Measurements from ENCODE around the gene GLB1L3. TPM values are rescaled to one million over a fixed set of nuclear protein-coding genes. Genes with fewer than 3 reads are reported as not detected.

The GLB1L3 gene
- 1 to 10 TPM; 4.7 to 4.8 TPM for total RNA-seq

DNA sequence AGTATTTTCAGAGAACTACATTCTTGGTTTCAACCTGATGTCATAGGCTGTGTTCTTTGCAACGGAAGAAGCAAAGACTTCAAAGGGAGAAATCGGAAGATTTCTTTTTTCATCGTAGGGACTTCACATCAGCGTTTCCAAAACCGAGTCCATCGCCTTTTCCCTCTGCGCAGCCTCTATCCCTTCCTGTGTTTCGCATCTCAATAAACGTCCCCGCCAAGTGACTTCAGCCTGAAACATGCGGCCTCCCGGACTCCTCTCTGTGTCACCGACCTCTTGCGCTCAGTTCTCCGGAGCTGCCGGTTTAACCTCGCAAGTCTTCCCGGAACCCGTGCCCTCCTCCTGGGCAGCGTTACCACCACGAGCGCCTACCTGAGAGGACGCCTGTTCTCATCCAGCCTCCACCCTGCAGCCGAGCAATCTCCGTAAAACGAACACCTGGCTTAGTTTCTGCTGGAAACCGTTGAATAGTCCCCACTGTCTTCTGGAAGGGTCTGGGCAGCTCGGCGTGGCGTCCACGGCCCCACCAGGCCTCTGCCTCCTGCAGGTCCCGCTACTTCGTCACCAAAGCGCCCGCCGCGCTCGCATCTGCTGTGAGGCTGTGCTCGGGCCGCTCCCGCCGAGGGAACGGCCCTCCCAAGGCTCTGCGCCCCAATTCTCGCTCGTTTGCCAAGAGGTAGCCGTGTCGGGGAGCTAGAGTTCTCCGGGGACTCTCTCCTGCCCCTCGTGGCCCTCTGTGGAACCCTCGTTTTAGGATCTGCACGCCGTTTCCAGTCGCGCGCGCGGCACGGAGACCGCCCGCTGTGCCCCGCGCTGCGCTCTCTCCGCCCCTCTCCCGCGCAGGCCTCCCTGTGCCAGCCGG lies at the start of gene GLB1L3:
TSS of gene GLB1L3 (plus strand) at position 846 of the 862 bp plus-strand sequence. CDS start 362 bp downstream, outside the sequence.
- CTCF ChIA-PET, result interaction anchor here (0.8 to 1.6 kb wide), 8 partner anchors 14 to 204 kb away, joined by 3 to 6 read pairs (median 3); partner anchors contain the start of gene VPS26B
- POLR2A ChIA-PET, result interaction anchor here (0.6 to 2.1 kb wide), 7 partner anchors 22 to 114 kb away, joined by 3 to 13 read pairs (median 5); partner anchors contain the start of genes ACAD8, GLB1L2, NCAPD3 and THYN1

- ChIA-PET POLR2A (interaction anchor here (0.8 kb wide), 1 partner anchor 22 kb away, joined by 3 read pairs; no protein-coding TSS in a partner anchor), CTCF (no interaction called here)
Measured at GRCh38 chr11:134226806-134227325, 49.3 kb upstream of the GLB1L3 start.

GRCh38 chr11:134228625-134229024 lies 47.6 kb upstream of the GLB1L3 start:
- ChIA-PET POLR2A (interaction anchor here (0.6 to 1.2 kb wide), 3 partner anchors 20 to 47 kb away, joined by 3 to 4 read pairs (median 3); partner anchors contain the start of gene GLB1L3), CTCF (interaction anchor here (1.0 kb wide), 1 partner anchor 48 kb away, joined by 3 read pairs; no protein-coding TSS in a partner anchor)

- CTCF ChIA-PET, result interaction anchor here (1.0 kb wide), 1 partner anchor 48 kb away, joined by 3 read pairs; no protein-coding TSS in a partner anchor
- POLR2A ChIA-PET, result interaction anchor here (0.6 to 1.2 kb wide), 3 partner anchors 20 to 47 kb away, joined by 3 to 4 read pairs (median 3); partner anchors contain the start of gene GLB1L3
Measured at GRCh38 chr11:134229126-134229790, 46.9 kb upstream of the GLB1L3 start.

- POLR2A ChIA-PET, result no interaction called here
Measured at GRCh38 chr11:134230339-134230738, 45.8 kb upstream of the GLB1L3 start.

DNA sequence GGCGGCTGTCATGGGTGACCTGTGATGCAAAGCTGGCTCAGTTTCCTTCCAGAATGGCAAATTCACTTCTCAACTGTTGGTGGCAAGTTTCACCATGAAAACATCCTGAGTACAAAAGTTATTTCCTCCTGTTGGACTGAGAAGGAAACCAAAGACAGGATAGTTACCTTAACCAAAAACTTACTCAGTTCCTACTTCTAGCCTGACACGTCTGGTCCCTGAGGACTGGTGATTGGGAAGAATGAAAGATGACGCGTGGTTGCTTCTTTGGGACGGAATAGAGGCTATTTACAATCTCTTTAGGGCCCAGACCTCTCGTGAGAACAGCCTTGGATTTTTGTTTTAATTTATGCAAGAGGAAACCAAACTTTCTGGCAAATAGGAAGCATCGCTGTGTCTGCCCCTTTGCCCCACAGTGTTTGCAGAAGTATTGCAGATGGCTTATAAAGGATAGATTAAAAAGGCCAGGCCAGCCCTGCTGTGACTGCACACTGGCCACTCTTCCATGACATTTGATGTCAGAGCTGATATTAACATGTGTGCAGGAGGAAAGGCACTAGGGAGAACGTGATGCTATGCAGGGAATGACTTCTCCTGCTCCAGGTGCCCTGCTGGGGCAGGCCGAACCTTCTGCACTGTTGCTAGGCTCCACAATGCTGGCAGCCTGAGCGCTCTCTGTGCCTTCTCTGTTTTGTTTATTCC lies 44.1 kb upstream of the GLB1L3 start:
- ChIA-PET POLR2A (no interaction called here), CTCF (no interaction called here)

More at GRCh38 chr11:134230339-134230738, 45.8 kb upstream of the GLB1L3 start:
- CTCF ChIA-PET, result no interaction called here

GRCh38 chr11:134233729-134234179 lies 42.4 kb upstream of the GLB1L3 start:
- CTCF ChIA-PET, result interaction anchor here (1.2 to 1.8 kb wide), 2 partner anchors 8 to 26 kb away, joined by 3 to 4 read pairs; no protein-coding TSS in a partner anchor
- POLR2A ChIA-PET, result no interaction called here

GRCh38 chr11:134235399-134235798 lies 40.8 kb upstream of the GLB1L3 start:
- ChIA-PET CTCF (no interaction called here), POLR2A (no interaction called here)

DNA sequence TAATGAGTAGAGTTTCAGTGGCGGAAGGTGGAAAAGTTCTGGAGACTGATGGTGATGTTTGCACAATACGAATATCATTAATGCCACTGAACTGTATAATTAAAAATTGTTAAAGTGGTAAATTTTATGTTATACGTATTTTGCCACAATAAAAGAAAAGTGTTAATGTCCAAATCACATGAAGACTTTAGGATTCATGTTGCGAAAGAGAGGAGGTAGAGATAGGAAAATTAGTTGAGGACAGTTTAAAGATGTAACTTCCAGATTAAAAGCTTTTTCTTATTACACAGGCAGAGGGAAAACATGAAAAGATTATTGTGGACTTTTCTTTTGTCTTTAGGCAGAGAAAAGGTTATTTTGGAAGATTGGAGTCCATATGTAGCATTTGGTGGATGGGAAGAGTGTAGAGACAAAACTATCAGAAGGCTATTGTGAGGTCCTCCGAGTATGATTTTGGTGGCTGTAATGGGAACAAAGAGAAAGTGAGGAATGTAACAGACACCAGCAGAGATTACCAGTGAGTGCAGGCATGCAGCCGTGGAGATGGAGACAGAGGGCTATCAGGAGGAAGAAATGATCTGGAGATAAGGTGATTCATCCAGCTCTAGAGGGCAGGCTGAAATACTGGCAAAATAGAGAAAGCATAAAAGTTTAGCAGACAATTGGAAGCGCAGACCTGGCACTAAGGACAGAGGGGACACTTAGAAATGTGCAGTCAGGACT lies 39.2 kb upstream of the GLB1L3 start:
- ChIA-PET POLR2A (no interaction called here), CTCF (no interaction called here)

GRCh38 chr11:134237557-134237922 lies 38.6 kb upstream of the GLB1L3 start:
- ChIA-PET CTCF (no interaction called here), POLR2A (no interaction called here)

DNA sequence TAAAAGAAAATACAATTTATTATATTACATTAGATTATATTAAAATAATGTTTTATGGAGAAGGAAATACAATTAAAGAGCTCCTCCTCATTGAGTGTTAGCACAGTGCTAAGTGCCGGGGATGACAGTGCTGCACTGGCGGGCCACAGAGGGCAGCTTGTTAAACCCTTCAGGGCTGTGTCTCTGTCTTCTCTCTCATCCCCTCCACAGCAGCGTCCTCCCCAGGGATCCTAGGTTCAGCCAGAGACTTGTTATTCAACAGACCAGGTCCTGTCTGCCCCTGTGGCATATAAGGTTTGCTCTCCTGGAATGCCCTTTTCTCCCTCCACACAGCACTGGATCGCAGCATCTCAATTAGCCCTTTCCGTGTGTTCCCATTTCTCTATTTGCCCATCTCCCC lies 37.2 kb upstream of the GLB1L3 start:
- ChIA-PET POLR2A (no interaction called here), CTCF (interaction anchor here (1.4 kb wide), 1 partner anchor 10 kb away, joined by 3 read pairs; no protein-coding TSS in a partner anchor)

DNA sequence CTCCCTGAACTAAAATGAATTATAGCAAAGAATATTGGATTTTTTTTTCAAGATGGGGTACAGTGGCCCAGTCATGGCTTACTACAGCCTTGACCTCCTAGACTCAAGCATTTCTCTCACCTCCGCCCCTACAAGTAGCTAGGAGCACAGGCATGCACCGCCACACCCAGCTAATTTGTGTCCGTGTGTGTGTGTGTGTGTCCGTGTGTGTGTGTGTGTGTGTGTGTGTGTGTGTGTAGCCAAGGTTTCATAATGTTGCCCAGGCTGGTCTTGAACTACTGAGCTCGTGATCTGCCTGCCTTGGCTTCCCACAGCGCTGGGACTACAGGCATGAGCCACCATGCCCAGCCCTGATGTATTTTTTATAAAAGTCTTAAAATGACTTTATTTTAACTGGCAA lies 35.6 kb upstream of the GLB1L3 start:
- CTCF ChIA-PET, result interaction anchor here (0.9 kb wide), 1 partner anchor 8 kb away, joined by 3 read pairs; no protein-coding TSS in a partner anchor
- POLR2A ChIA-PET, result no interaction called here

GRCh38 chr11:134242376-134242775 lies 33.8 kb upstream of the GLB1L3 start:
- ChIA-PET CTCF (no interaction called here), POLR2A (no interaction called here)

- CTCF ChIA-PET, result interaction anchor here (0.6 to 2.1 kb wide), 2 partner anchors 19 to 47 kb away, joined by 4 to 7 read pairs; partner anchors contain the start of genes NCAPD3 and VPS26B
- POLR2A ChIA-PET, result interaction anchor here (0.6 to 1.2 kb wide), 3 partner anchors 10 to 42 kb away, joined by 3 to 4 read pairs (median 3); partner anchors contain the start of genes ACAD8, NCAPD3 and VPS26B
Measured at GRCh38 chr11:134243913-134244312, 32.3 kb upstream of the GLB1L3 start.

GRCh38 chr11:134244593-134244992 lies 31.6 kb upstream of the GLB1L3 start:
- POLR2A ChIA-PET, result interaction anchor here (1.0 to 1.2 kb wide), 2 partner anchors 9 to 20 kb away, joined by 3 read pairs; partner anchors contain the start of genes ACAD8, NCAPD3 and VPS26B
- CTCF ChIA-PET, result interaction anchor here (0.6 to 2.1 kb wide), 2 partner anchors 20 to 48 kb away, joined by 4 to 7 read pairs; partner anchors contain the start of genes NCAPD3 and VPS26B

DNA sequence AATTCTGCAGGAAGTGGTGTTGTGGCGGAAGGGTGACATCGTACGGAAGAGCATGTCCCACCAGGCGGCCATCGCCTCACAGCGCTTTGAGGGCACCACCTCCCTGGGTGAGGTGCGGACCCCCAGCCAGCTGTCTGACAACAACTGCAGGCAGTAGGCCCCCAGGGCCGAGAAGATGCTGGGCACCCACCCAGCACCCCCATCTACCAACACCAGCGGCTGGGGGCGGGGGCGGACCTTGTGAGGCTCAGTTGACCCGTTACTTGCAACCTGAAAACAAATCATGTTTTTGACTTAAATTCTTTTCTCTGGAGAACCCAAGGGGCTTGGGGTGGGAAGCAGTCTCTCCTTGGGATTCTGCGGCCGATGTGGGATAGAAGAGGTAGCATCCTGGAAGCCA lies 30.7 kb upstream of the GLB1L3 start:
- ChIA-PET CTCF (interaction anchor here (2.1 kb wide), 1 partner anchor 20 kb away, joined by 7 read pairs; the partner anchor contains the start of genes NCAPD3 and VPS26B), POLR2A (no interaction called here)

DNA sequence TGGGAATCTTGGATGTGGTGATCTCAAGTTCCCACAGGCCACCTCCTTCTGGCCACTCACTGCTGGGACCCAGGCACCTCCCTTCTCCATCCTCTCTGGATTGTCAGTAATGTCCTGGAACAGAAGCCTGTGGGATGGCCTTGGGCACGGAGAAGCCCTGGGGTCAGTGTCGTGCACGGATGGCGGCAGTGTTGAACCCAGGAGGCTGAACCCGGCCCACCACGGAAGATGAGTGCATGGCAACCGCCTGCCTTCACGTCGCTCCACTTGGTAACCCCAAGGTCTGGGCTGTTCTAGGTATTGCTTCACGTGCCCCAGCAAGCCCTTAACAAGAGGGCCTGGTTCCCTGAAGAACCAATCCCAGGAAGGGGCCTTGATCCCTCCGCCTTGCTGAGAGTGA lies 30.1 kb upstream of the GLB1L3 start:
- CTCF ChIA-PET, result interaction anchor here (2.1 kb wide), 1 partner anchor 21 kb away, joined by 7 read pairs; the partner anchor contains the start of genes NCAPD3 and VPS26B
- POLR2A ChIA-PET, result no interaction called here

- CTCF ChIA-PET, result no interaction called here
- POLR2A ChIA-PET, result no interaction called here
Measured at GRCh38 chr11:134246678-134247077, 29.5 kb upstream of the GLB1L3 start.

Data from activated CD8-positive, alpha-beta memory T cell treated with anti-CD3 and anti-CD28 coated beads for 36 hours (primary cell).